CD14-positive monocyte (primary cell): ENCODE measurements around the gene SLC24A3. TPM values are rescaled to one million over a fixed set of nuclear protein-coding genes. Genes with fewer than 3 reads are reported as not detected.
A peak's percentile ranks its signal among the peaks of the same experiment; 100 is the strongest.

Experiments used
- DNase-seq, 3 donors: peaks; one replicate each; pipeline ENCODE4 v3.0.0-alpha.2; 2011 to 2022
- H2AFZ ChIP-seq: 2 replicates; pipeline ENCODE4 v1.6.0; 2012; ENCODE audit warnings: mild to moderate bottlenecking, low read depth, low read length, inconsistent platforms; ENCODE audit not compliant: insufficient read depth, poor library complexity, severe bottlenecking
- H3K27ac ChIP-seq, 2 donors: 1 replicate in 1 of 2; 2 replicates in 1 of 2; pipeline ENCODE4 v1.5.1; 2012 to 2013; ENCODE audit warnings: low read length in 2 of 2, control low read depth in 1 of 2, inconsistent platforms in 1 of 2, low read depth in 1 of 2, mild to moderate bottlenecking in 1 of 2
- H3K27me3 ChIP-seq, 2 donors: one replicate each; pipeline versions ENCODE4 v1.6.0 to v1.6.1; 2011 to 2013; ENCODE audit warnings: low read length in 2 of 2; ENCODE audit not compliant: control insufficient read depth in 2 of 2, insufficient read depth in 2 of 2
- H3K36me3 ChIP-seq, 2 donors: replicated peaks in 1 of 2; 1 replicate in 1 of 2; 2 replicates in 1 of 2; pipeline versions ENCODE4 v1.5.1 to v1.6.1; 2012 to 2013; ENCODE audit warnings: low read length in 2 of 2, control low read depth in 1 of 2, inconsistent platforms in 1 of 2, mild to moderate bottlenecking in 1 of 2; ENCODE audit not compliant: insufficient read depth in 2 of 2, control insufficient read depth in 1 of 2
- H3K4me1 ChIP-seq, 2 donors: 1 replicate in 1 of 2; 2 replicates in 1 of 2; pipeline versions ENCODE4 v1.5.1 to v1.6.1; 2012 to 2013; ENCODE audit warnings: low read length in 2 of 2, control low read depth in 1 of 2, inconsistent platforms in 1 of 2, mild to moderate bottlenecking in 1 of 2, moderate library complexity in 1 of 2; ENCODE audit not compliant: insufficient read depth in 2 of 2, control insufficient read depth in 1 of 2
- H3K4me2 ChIP-seq: replicated peaks from 2 replicates; pipeline ENCODE3; 2012; ENCODE audit warnings: low read length, moderate library complexity, mild to moderate bottlenecking; ENCODE audit not compliant: poor library complexity, severe bottlenecking; ENCODE audit errors: extremely low read depth
- H3K4me3 ChIP-seq, 3 experiments: fragments of 200-600 bp in 1 of 3; sonication (generic) in 1 of 3; replicated peaks in 1 of 3; 1 replicate in 2 of 3; 2 replicates in 1 of 3; pipeline ENCODE4 v1.5.1; 2011 to 2013; ENCODE audit warnings: low read length in 3 of 3, mild to moderate bottlenecking in 3 of 3, control low read depth in 2 of 3, low read depth in 2 of 3, inconsistent platforms in 1 of 3, moderate library complexity in 1 of 3
- H3K79me2 ChIP-seq: 2 replicates; pipeline ENCODE4 v1.6.0; 2012; ENCODE audit warnings: mild to moderate bottlenecking, control low read depth, inconsistent platforms, low read length, moderate library complexity; ENCODE audit not compliant: insufficient read depth
- H3K9ac ChIP-seq: 2 replicates; pipeline ENCODE4 v1.6.0; 2017; ENCODE audit warnings: low read length, mild to moderate bottlenecking; ENCODE audit not compliant: insufficient read depth, poor library complexity, severe bottlenecking
- H3K9me3 ChIP-seq, 2 donors: replicated peaks in 1 of 2; 1 replicate in 1 of 2; 2 replicates in 1 of 2; pipeline versions ENCODE4 v1.5.1 to v1.6.1; 2012 to 2013; ENCODE audit warnings: low read length in 2 of 2, control low read depth in 1 of 2; ENCODE audit not compliant: control insufficient read depth in 1 of 2, insufficient read depth in 1 of 2
- H4K20me1 ChIP-seq: 2 replicates; pipeline ENCODE4 v1.6.0; 2012; ENCODE audit warnings: mild to moderate bottlenecking, low read length, control low read depth, moderate library complexity; ENCODE audit not compliant: insufficient read depth
- H3K27ac Mint-ChIP-seq, 7 donors: one replicate each; pipeline ENCODE4 v1.8.0; 2020; ENCODE audit warnings: mild to moderate bottlenecking in 7 of 7, mixed read lengths in 7 of 7, moderate library complexity in 6 of 7, inconsistent platforms in 2 of 7
- H3K27me3 Mint-ChIP-seq, 3 donors: one replicate each; pipeline ENCODE4 v1.8.0; 2021 to 2022; ENCODE audit warnings: low read depth in 3 of 3, mild to moderate bottlenecking in 3 of 3, mixed read lengths in 3 of 3, moderate library complexity in 3 of 3, inconsistent platforms in 1 of 3
- H3K36me3 Mint-ChIP-seq, 2 donors: one replicate each; pipeline ENCODE4 v1.8.0; 2020; ENCODE audit warnings: mixed read lengths in 2 of 2, inconsistent platforms in 1 of 2, mild to moderate bottlenecking in 1 of 2
- H3K4me1 Mint-ChIP-seq: one replicate; pipeline ENCODE4 v1.8.0; 2020; ENCODE audit warnings: mild to moderate bottlenecking, mixed read lengths
- H3K4me3 Mint-ChIP-seq, 2 donors: one replicate each; pipeline ENCODE4 v1.8.0; 2020; ENCODE audit warnings: mild to moderate bottlenecking in 2 of 2, mixed read lengths in 2 of 2, moderate library complexity in 1 of 2
- H3K9me3 Mint-ChIP-seq, 7 donors: one replicate each; pipeline ENCODE4 v1.8.0; 2020 to 2022; ENCODE audit warnings: mixed read lengths in 7 of 7, mild to moderate bottlenecking in 6 of 7, moderate library complexity in 6 of 7, inconsistent platforms in 2 of 7
- CTCF ChIP-seq: fragments of 200-600 bp; IDR thresholded peaks from one replicate; pipeline ENCODE4 v1.8.0; 2022; ENCODE audit warnings: antibody characterized with exemption, mild to moderate bottlenecking
- WGBS: methylation state at CpG from one replicate; pipeline ENCODE4 v1.1.5; 2013; ENCODE audit warnings: missing lambda C conversion rate; ENCODE audit not compliant: insufficient coverage; 5-methylcytosine and 5-hydroxymethylcytosine counted together
- intact Hi-C, 2 donors: fragments of 100-400 bp; cut with micrococcal nuclease; formaldehyde crosslinking; loops; one replicate each; pipeline versions ENCODE4 v1.15.0 to v1.15.1; 2023
- polyA plus RNA-seq, 3 donors: library from polyadenylated mRNA; depleted of rRNA in 1 of 3; unstranded in 2 of 3; stranded (reverse) in 1 of 3; fragments of 300-500 nt in 2 of 3; fragments of >200 nt in 1 of 3; fragmentation: Illumina TruSeq in 2 of 3; gene quantifications; 1 replicate in 2 of 3; 2 replicates in 1 of 3; pipeline ENCODE4 v1.2.3, GENCODE V29; 2012 to 2021

The SLC24A3 gene
- polyA plus RNA-seq, 3 donors = 0.04 to 0.08 TPM; not detected in 1

- Mint-ChIP-seq H3K4me1 (peaks cover 40% of the 10 kb centered on the region), H3K9me3 (peaks cover 0 to 2% (median 0%) of the 10 kb centered on the region in 7 donors), H3K4me3 (no peak overlapping the region), H3K36me3 (no peaks in the 10 kb centered on the region), H3K27ac (peak overlapping the region in 1 of 7 donors; percentile 23), H3K27me3 (peaks cover 0 to 2% (median 2%) of the 10 kb centered on the region in 3 donors)
- DNase-seq = no peak
- intact Hi-C loops = loop anchor here in 1 of 2 donors (10.0 kb wide), 1 partner anchor 61 kb away; the partner anchor contains the start of gene SLC24A3
- H2AFZ ChIP-seq = peak overlapping the region; percentile 38
- no peaks in the 10 kb centered on the region for H3K27me3 ChIP-seq
- no peaks in the 10 kb centered on the region for H3K36me3 ChIP-seq
- H3K9me3 ChIP-seq = no peaks in the 10 kb centered on the region
- no peak for TF ChIP-seq CTCF
- no peak overlapping the region for H3K9ac ChIP-seq
- no peaks in the 10 kb centered on the region for H3K79me2 ChIP-seq
- H3K4me2 ChIP-seq = no peak overlapping the region
- WGBS = 76% methylated on average over 5 of the region's 7 CpGs
- H3K4me3 ChIP-seq = no peak overlapping the region
- no peak overlapping the region for H3K27ac ChIP-seq
- H4K20me1 ChIP-seq = no peaks in the 10 kb centered on the region
- H3K4me1 ChIP-seq = peaks cover 19 to 24% of the 10 kb centered on the region in 2 donors
These were observed 63.2 kb downstream of the SLC24A3 start for GRCh38 chr20:19275630-19276071.

GRCh38 chr20:19277381-19277780, 64.9 kb downstream of the SLC24A3 start:
- H3K27ac Mint-ChIP-seq = peak overlapping the region in 1 of 7 donors; percentile 37
- no peaks in the 10 kb centered on the region for H3K79me2 ChIP-seq
- peak overlapping the region in 1 of 2 donors; percentile 64 for H3K27ac ChIP-seq
- no peaks in the 10 kb centered on the region for H3K36me3 Mint-ChIP-seq
- no peaks in the 10 kb centered on the region for H3K9me3 Mint-ChIP-seq
- peak in 1 of 3 donors; percentile 42 for DNase-seq
- 80% methylated on average over 1 of the region's 1 CpG for WGBS
- H3K27me3 ChIP-seq = no peaks in the 10 kb centered on the region
- TF ChIP-seq CTCF = no peak
- peak overlapping the region; percentile 22 for H3K4me2 ChIP-seq
- H3K4me3 ChIP-seq = no peak overlapping the region
- peaks cover 0 to 4% (median 2%) of the 10 kb centered on the region in 3 donors for H3K27me3 Mint-ChIP-seq
- peaks cover 17 to 24% of the 10 kb centered on the region in 2 donors for H3K4me1 ChIP-seq
- peaks cover 33% of the 10 kb centered on the region for H3K4me1 Mint-ChIP-seq
- intact Hi-C loops = loop anchor here in 1 of 2 donors (10.0 kb wide), 1 partner anchor 63 kb away; the partner anchor contains the start of gene SLC24A3
- H3K36me3 ChIP-seq = no peaks in the 10 kb centered on the region
- no peak overlapping the region for H3K4me3 Mint-ChIP-seq
- no peak overlapping the region for H2AFZ ChIP-seq
- H3K9me3 ChIP-seq = no peaks in the 10 kb centered on the region
- H3K9ac ChIP-seq = no peak overlapping the region
- H4K20me1 ChIP-seq = no peaks in the 10 kb centered on the region
